Trophoblast cell (in vitro differentiated cells and primary cell): ENCODE measurements around the gene CASS4.

Source experiments
- DNase-seq, 2 donors: peaks; one replicate each; pipeline ENCODE4 v3.0.0-alpha.2; 2016
- H2AFZ ChIP-seq: 2 replicates; pipeline ENCODE4 v1.6.1; 2013; ENCODE audit warnings: low read length, moderate library complexity, mild to moderate bottlenecking; ENCODE audit not compliant: insufficient read depth, poor library complexity
- H2AK5ac ChIP-seq: 2 replicates; pipeline ENCODE4 v1.6.1; 2013; ENCODE audit warnings: mild to moderate bottlenecking, low read length
- H2BK120ac ChIP-seq: 2 replicates; pipeline ENCODE4 v1.6.1; 2013; ENCODE audit warnings: low read length, mild to moderate bottlenecking, moderate library complexity; ENCODE audit not compliant: insufficient read depth, poor library complexity
- H2BK12ac ChIP-seq: 2 replicates; pipeline ENCODE4 v1.6.1; 2013; ENCODE audit warnings: mild to moderate bottlenecking, low read length, moderate library complexity
- H2BK5ac ChIP-seq: 2 replicates; pipeline ENCODE4 v1.6.1; 2013; ENCODE audit warnings: low read length, low read depth, moderate library complexity, mild to moderate bottlenecking; ENCODE audit not compliant: poor library complexity
- H3K14ac ChIP-seq: 2 replicates; pipeline ENCODE4 v1.6.1; 2013; ENCODE audit warnings: mild to moderate bottlenecking, low read length
- H3K18ac ChIP-seq: 2 replicates; pipeline ENCODE4 v1.6.1; 2013; ENCODE audit warnings: mild to moderate bottlenecking, low read length
- H3K23ac ChIP-seq: 2 replicates; pipeline ENCODE4 v1.6.1; 2013; ENCODE audit warnings: low read length
- H3K27ac ChIP-seq: 2 replicates; pipeline ENCODE4 v1.5.1; 2013; ENCODE audit warnings: low read depth, mild to moderate bottlenecking, inconsistent platforms, low read length, moderate library complexity
- H3K27me3 ChIP-seq: 2 replicates; pipeline ENCODE4 v1.6.1; 2013; ENCODE audit warnings: inconsistent platforms, mild to moderate bottlenecking, low read length, moderate library complexity; ENCODE audit not compliant: insufficient read depth
- H3K36me3 ChIP-seq, 2 experiments: 1 replicate in 1 of 2; 2 replicates in 1 of 2; pipeline ENCODE4 v1.6.1; 2013; ENCODE audit warnings: low read length in 2 of 2, mild to moderate bottlenecking in 2 of 2, moderate library complexity in 1 of 2; ENCODE audit not compliant: insufficient read depth in 2 of 2, control insufficient read depth in 1 of 2
- H3K4ac ChIP-seq: 2 replicates; pipeline ENCODE4 v1.6.1; 2013; ENCODE audit warnings: low read depth, mild to moderate bottlenecking, low read length, moderate library complexity
- H3K4me1 ChIP-seq, 2 experiments: 1 replicate in 1 of 2; 2 replicates in 1 of 2; pipeline ENCODE4 v1.6.1; 2013; ENCODE audit warnings: low read length in 2 of 2, mild to moderate bottlenecking in 2 of 2, moderate library complexity in 1 of 2; ENCODE audit not compliant: insufficient read depth in 2 of 2, control insufficient read depth in 1 of 2
- H3K4me2 ChIP-seq: 2 replicates; pipeline ENCODE4 v1.6.1; 2013; ENCODE audit warnings: inconsistent platforms, mild to moderate bottlenecking, low read length, moderate library complexity
- H3K4me3 ChIP-seq: 2 replicates; pipeline ENCODE4 v1.5.1; 2013; ENCODE audit warnings: mild to moderate bottlenecking, low read depth, low read length, inconsistent platforms
- H3K79me1 ChIP-seq: one replicate; pipeline ENCODE4 v1.6.1; 2013; ENCODE audit warnings: low read length
- H3K79me2 ChIP-seq: 2 replicates; pipeline ENCODE4 v1.6.1; 2013; ENCODE audit warnings: low read length, mild to moderate bottlenecking; ENCODE audit not compliant: control insufficient read depth, insufficient read depth, poor library complexity
- H3K9ac ChIP-seq: 2 replicates; pipeline ENCODE4 v1.6.1; 2013; ENCODE audit warnings: mild to moderate bottlenecking, low read length
- H3K9me3 ChIP-seq: 2 replicates; pipeline ENCODE4 v1.6.1; 2013; ENCODE audit warnings: low read depth, mild to moderate bottlenecking, control low read depth, inconsistent platforms, low read length; ENCODE audit not compliant: insufficient read depth
- H4K12ac ChIP-seq: 2 replicates; pipeline ENCODE4 v1.6.1; 2013; ENCODE audit warnings: low read depth, mild to moderate bottlenecking, low read length, moderate library complexity
- H4K8ac ChIP-seq: 2 replicates; pipeline ENCODE4 v1.6.1; 2013; ENCODE audit warnings: low read depth, mild to moderate bottlenecking, low read length, moderate library complexity
- H4K91ac ChIP-seq: one replicate; pipeline ENCODE4 v1.6.1; 2013; ENCODE audit warnings: low read depth, mild to moderate bottlenecking, low read length, moderate library complexity
- WGBS: extraction: QIAGEN DNeasy Blood & Tissue Kit; methylation state at CpG from one replicate; pipeline ENCODE4 v1.1.7; 2013; ENCODE audit warnings: missing lambda C conversion rate; ENCODE audit not compliant: insufficient read length, insufficient coverage; ENCODE audit errors: extremely low coverage; 5-methylcytosine and 5-hydroxymethylcytosine counted together

Gene CASS4

GRCh38 chr20:56440346-56441007 lies 28.4 kb downstream of the CASS4 start:
- Histone ChIP-seq H3K9me3 (no peaks in the 10 kb centered on the region), H3K4me2 (no peak overlapping the region), H3K4me1 (peaks cover 19 to 29% of the 10 kb centered on the region in 2 experiments), H3K27ac (peak overlapping the region; percentile 94), H2BK5ac (peak overlapping the region; percentile 54), H2BK120ac (peak overlapping the region; percentile 70), H3K4ac (no peak overlapping the region), H2AFZ (no peak overlapping the region), H3K79me1 (peaks cover 16% of the 10 kb centered on the region), H2AK5ac (no peak overlapping the region), H3K4me3 (no peak overlapping the region), H3K14ac (peak overlapping the region; percentile 16), H4K8ac (no peak overlapping the region), H3K18ac (no peak overlapping the region), H3K36me3 (no peaks in the 10 kb centered on the region), H3K27me3 (no peaks in the 10 kb centered on the region), H4K91ac (peak overlapping the region; percentile 77), H3K9ac (no peak overlapping the region), H2BK12ac (peak overlapping the region; percentile 25), H3K79me2 (no peaks in the 10 kb centered on the region), H4K12ac (no peak overlapping the region), H3K23ac (no peak overlapping the region)
- no peak for DNase-seq
- WGBS = no CpG with 5 or more reads among the region's 4 CpGs

- H2BK120ac ChIP-seq = peak overlapping the region; percentile 25
- peak overlapping the region; percentile 82 for H2AK5ac ChIP-seq
- peaks cover 19 to 26% of the 10 kb centered on the region in 2 experiments for H3K4me1 ChIP-seq
- peak overlapping the region; percentile 38 for H3K18ac ChIP-seq
- peak overlapping the region; percentile 35 for H3K14ac ChIP-seq
- H3K23ac ChIP-seq = no peak overlapping the region
- no peak overlapping the region for H3K27ac ChIP-seq
- H3K9me3 ChIP-seq = no peaks in the 10 kb centered on the region
- no CpG with 5 or more reads among the region's 17 CpGs for WGBS
- H3K79me2 ChIP-seq = no peaks in the 10 kb centered on the region
- H3K4me2 ChIP-seq = no peak overlapping the region
- no peak overlapping the region for H3K4me3 ChIP-seq
- no peak overlapping the region for H4K12ac ChIP-seq
- peak overlapping the region; percentile 83 for H2BK12ac ChIP-seq
- no peak overlapping the region for H4K8ac ChIP-seq
- peak overlapping the region; percentile 80 for H4K91ac ChIP-seq
- no peaks in the 10 kb centered on the region for H3K27me3 ChIP-seq
- no peak overlapping the region for H3K9ac ChIP-seq
- no peak overlapping the region for H2AFZ ChIP-seq
- peak; percentile 16 to 52 for DNase-seq
- no peak overlapping the region for H2BK5ac ChIP-seq
- no peak overlapping the region for H3K4ac ChIP-seq
- H3K36me3 ChIP-seq = no peaks in the 10 kb centered on the region
- H3K79me1 ChIP-seq = peaks cover 16% of the 10 kb centered on the region
Observed at GRCh38 chr20:56442389-56443365, 30.6 kb downstream of the CASS4 start.

- no peak overlapping the region for H3K4me3 ChIP-seq
- peak overlapping the region; percentile 23 for H4K91ac ChIP-seq
- H2AK5ac ChIP-seq = no peak overlapping the region
- no peak overlapping the region for H4K12ac ChIP-seq
- H3K4me2 ChIP-seq = no peak overlapping the region
- no peaks in the 10 kb centered on the region for H3K27me3 ChIP-seq
- no peak overlapping the region for H3K14ac ChIP-seq
- H2BK5ac ChIP-seq = peak overlapping the region; percentile 3
- H2BK120ac ChIP-seq = no peak overlapping the region
- peak overlapping the region; percentile 34 for H4K8ac ChIP-seq
- H3K18ac ChIP-seq = peak overlapping the region; percentile 26
- peaks cover 14% of the 10 kb centered on the region for H3K79me1 ChIP-seq
- no peaks in the 10 kb centered on the region for H3K36me3 ChIP-seq
- H3K4ac ChIP-seq = no peak overlapping the region
- no peak overlapping the region for H3K23ac ChIP-seq
- peak overlapping the region; percentile 25 for H3K27ac ChIP-seq
- H2BK12ac ChIP-seq = peak overlapping the region; percentile 46
- WGBS = no CpG with 5 or more reads among the region's 27 CpGs
- peak in 1 of 2 donors; percentile 53 for DNase-seq
- H2AFZ ChIP-seq = no peak overlapping the region
- H3K9ac ChIP-seq = no peak overlapping the region
- H3K4me1 ChIP-seq = peaks cover 19 to 26% of the 10 kb centered on the region in 2 experiments
- H3K79me2 ChIP-seq = no peaks in the 10 kb centered on the region
- no peaks in the 10 kb centered on the region for H3K9me3 ChIP-seq
Observed at GRCh38 chr20:56443654-56444540, 31.8 kb downstream of the CASS4 start.

- H2BK5ac ChIP-seq = no peak overlapping the region
- H3K4ac ChIP-seq = no peak overlapping the region
- H2BK12ac ChIP-seq = no peak overlapping the region
- no peak overlapping the region for H3K27ac ChIP-seq
- H2BK120ac ChIP-seq = no peak overlapping the region
- no peak overlapping the region for H3K14ac ChIP-seq
- no peak overlapping the region for H3K18ac ChIP-seq
- no peak overlapping the region for H3K23ac ChIP-seq
- H3K36me3 ChIP-seq = no peaks in the 10 kb centered on the region
- H3K4me3 ChIP-seq = no peak overlapping the region
- no peak overlapping the region for H3K9ac ChIP-seq
- no CpG with 5 or more reads among the region's 3 CpGs for WGBS
- H2AK5ac ChIP-seq = no peak overlapping the region
- H2AFZ ChIP-seq = no peak overlapping the region
- H3K79me1 ChIP-seq = peaks cover 10% of the 10 kb centered on the region
- H3K9me3 ChIP-seq = no peaks in the 10 kb centered on the region
- peaks cover 8 to 18% of the 10 kb centered on the region in 2 experiments for H3K4me1 ChIP-seq
- H3K79me2 ChIP-seq = no peaks in the 10 kb centered on the region
- no peak overlapping the region for H4K91ac ChIP-seq
- H3K4me2 ChIP-seq = no peak overlapping the region
- no peaks in the 10 kb centered on the region for H3K27me3 ChIP-seq
- no peak overlapping the region for H4K8ac ChIP-seq
- no peak for DNase-seq
- H4K12ac ChIP-seq = no peak overlapping the region
Observed at GRCh38 chr20:56445130-56445529, 33.1 kb downstream of the CASS4 start.
